ENCODE measurements around the gene KCNG4. TPM values are rescaled to one million over a fixed set of nuclear protein-coding genes. Genes with fewer than 3 reads are reported as not detected.
"Not testable (repeated sequence)": the region's sequence is repeated elsewhere in the genome, so short reads cannot be mapped to it uniquely, and the experiment has no call there.

The KCNG4 gene
- total RNA-seq, 1 experiment from 2014 or later: not detected

GRCh38 chr16:84207251-84207650 is 32.6 kb downstream of the KCNG4 start:
- BruUV-seq (replicated peaks): no TSS peak
- intact Hi-C loops (cut with micrococcal nuclease; ENCODE audit: unreplicated experiment) (no loop called here), in situ Hi-C loops (cut with HindIII; ENCODE audit: low pct_unique_long_range_greater_than_20kb, low sequenced_read_pairs) (no loop called here)
- POLR2A ChIA-PET: no interaction called here
- Histone ChIP-seq H3K27ac (ENCODE audit: low read length) (no peak overlapping the region), H3K4me3 (ENCODE audit: low read depth in 2 of 2, low read length in 2 of 2) (no peak overlapping the region), H3K27me3 (ENCODE audit: control insufficient read depth, insufficient read depth, low read length) (no peaks in the 10 kb centered on the region), H3K36me3 (ENCODE audit: control insufficient read depth, insufficient read depth, low read length) (no peaks in the 10 kb centered on the region), H3K4me1 (ENCODE audit: control insufficient read depth, insufficient read depth, low read length) (no peaks in the 10 kb centered on the region), H3K9me3 (ENCODE audit: control insufficient read depth, insufficient read depth, low read depth, low read length) (no peaks in the 10 kb centered on the region)
- no peak for DNase-seq (ENCODE audit: low read depth, low spot score)
- no peak for ATAC-seq
- CTCF ChIA-PET: no interaction called here
- TF ChIP-seq TCF7L2 (IDR thresholded peaks at IDR 0.05; ENCODE audit: low read depth, low read length): no peak
- no peak for TF ChIP-seq CTCF (IDR thresholded peaks at IDR 0.05)
- no peak for TF ChIP-seq REST (IDR thresholded peaks at IDR 0.05; ENCODE audit: insufficient read depth in 1 of 2, low read depth in 2 of 2, low read length in 1 of 2)
- TF ChIP-seq POLR2AphosphoS5 (IDR thresholded peaks at IDR 0.05; ENCODE audit: low read depth, low read length): no peak
- no peak for TF ChIP-seq SIN3A (IDR thresholded peaks at IDR 0.05; ENCODE audit: borderline replicate concordance, insufficient read depth, low read depth, low read length)

GRCh38 chr16:84205976-84206691 is 33.7 kb downstream of the KCNG4 start:
- TF ChIP-seq CTCF (IDR thresholded peaks at IDR 0.05): no peak
- no peak for TF ChIP-seq REST (IDR thresholded peaks at IDR 0.05; ENCODE audit: insufficient read depth in 1 of 2, low read depth in 2 of 2, low read length in 1 of 2)
- TF ChIP-seq SIN3A (IDR thresholded peaks at IDR 0.05; ENCODE audit: borderline replicate concordance, insufficient read depth, low read depth, low read length): no peak
- no peaks in the 10 kb centered on the region for H3K27me3 ChIP-seq (ENCODE audit: control insufficient read depth, insufficient read depth, low read length)
- no peaks in the 10 kb centered on the region for H3K9me3 ChIP-seq (ENCODE audit: control insufficient read depth, insufficient read depth, low read depth, low read length)
- no peak overlapping the region for H3K27ac ChIP-seq (ENCODE audit: low read length)
- BruUV-seq (replicated peaks): no TSS peak
- no peaks in the 10 kb centered on the region for H3K4me1 ChIP-seq (ENCODE audit: control insufficient read depth, insufficient read depth, low read length)
- in situ Hi-C loops (cut with HindIII; ENCODE audit: low pct_unique_long_range_greater_than_20kb, low sequenced_read_pairs): no loop called here
- no peak for DNase-seq (ENCODE audit: low read depth, low spot score)
- no peaks in the 10 kb centered on the region for H3K36me3 ChIP-seq (ENCODE audit: control insufficient read depth, insufficient read depth, low read length)
- intact Hi-C loops (cut with micrococcal nuclease; ENCODE audit: unreplicated experiment): no loop called here
- no peak for ATAC-seq
- H3K4me3 ChIP-seq (ENCODE audit: low read depth in 2 of 2, low read length in 2 of 2): no peak overlapping the region
- ChIA-PET POLR2A (no interaction called here), CTCF (no interaction called here)

- in situ Hi-C loops (cut with HindIII; ENCODE audit: low pct_unique_long_range_greater_than_20kb, low sequenced_read_pairs); intact Hi-C loops (cut with micrococcal nuclease; ENCODE audit: unreplicated experiment); H3K4me1 ChIP-seq (ENCODE audit: control insufficient read depth, insufficient read depth, low read length); H3K9me3 ChIP-seq (ENCODE audit: control insufficient read depth, insufficient read depth, low read depth, low read length); ATAC-seq; H3K4me3 ChIP-seq (ENCODE audit: low read depth in 2 of 2, low read length in 2 of 2); DNase-seq (ENCODE audit: low read depth, low spot score); POLR2A ChIA-PET; H3K27me3 ChIP-seq (ENCODE audit: control insufficient read depth, insufficient read depth, low read length); BruUV-seq (replicated peaks); H3K27ac ChIP-seq (ENCODE audit: low read length); CTCF ChIA-PET; H3K36me3 ChIP-seq (ENCODE audit: control insufficient read depth, insufficient read depth, low read length): not testable (repeated sequence)
Observed at GRCh38 chr16:84205123-84205522, 34.7 kb downstream of the KCNG4 start.

GRCh38 chr16:84204551-84204950 is 35.3 kb downstream of the KCNG4 start:
- H3K27ac ChIP-seq (ENCODE audit: low read length); H3K36me3 ChIP-seq (ENCODE audit: control insufficient read depth, insufficient read depth, low read length); intact Hi-C loops (cut with micrococcal nuclease; ENCODE audit: unreplicated experiment); ATAC-seq; CTCF ChIA-PET; H3K27me3 ChIP-seq (ENCODE audit: control insufficient read depth, insufficient read depth, low read length); DNase-seq (ENCODE audit: low read depth, low spot score); H3K9me3 ChIP-seq (ENCODE audit: control insufficient read depth, insufficient read depth, low read depth, low read length); BruUV-seq (replicated peaks); in situ Hi-C loops (cut with HindIII; ENCODE audit: low pct_unique_long_range_greater_than_20kb, low sequenced_read_pairs); H3K4me3 ChIP-seq (ENCODE audit: low read depth in 2 of 2, low read length in 2 of 2); H3K4me1 ChIP-seq (ENCODE audit: control insufficient read depth, insufficient read depth, low read length); POLR2A ChIA-PET: not testable (repeated sequence)
